ENCODE measurements around the gene GOLGA6C.
"Not testable (repeated sequence)": the region's sequence is repeated elsewhere in the genome, so short reads cannot be mapped to it uniquely, and the experiment has no call there.

Gene GOLGA6C

DNA sequence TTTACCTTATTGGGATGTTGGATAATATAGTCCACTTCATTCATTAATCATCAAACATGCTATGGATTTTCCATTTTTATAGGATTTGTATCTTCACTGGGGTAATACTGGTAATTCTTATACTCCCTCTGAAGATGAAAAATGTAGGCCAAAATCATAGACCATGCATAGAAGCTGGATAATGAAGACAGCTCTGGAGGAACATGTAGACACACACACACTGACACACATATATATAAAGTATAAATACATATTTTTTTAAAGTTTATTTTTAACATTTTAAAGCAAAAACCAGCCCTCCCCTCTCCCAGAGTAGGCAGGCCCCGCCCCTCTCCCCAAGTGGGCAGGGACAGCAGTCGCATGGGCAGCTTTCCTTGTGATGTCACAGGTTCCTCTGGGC lies at the start of gene GOLGA6C:
GOLGA6C (plus strand) TSS at position 301 of the 400 bp plus-strand sequence. CDS start 265 bp downstream, outside the sequence.
- not testable (repeated sequence) for DNase-seq

GRCh38 chr15:75208501-75209288 lies 49.4 kb upstream of the GOLGA6C start:
- no peak for DNase-seq

GRCh38 chr15:75209289-75209676 lies 48.9 kb upstream of the GOLGA6C start:
- DNase-seq, result no peak

DNA sequence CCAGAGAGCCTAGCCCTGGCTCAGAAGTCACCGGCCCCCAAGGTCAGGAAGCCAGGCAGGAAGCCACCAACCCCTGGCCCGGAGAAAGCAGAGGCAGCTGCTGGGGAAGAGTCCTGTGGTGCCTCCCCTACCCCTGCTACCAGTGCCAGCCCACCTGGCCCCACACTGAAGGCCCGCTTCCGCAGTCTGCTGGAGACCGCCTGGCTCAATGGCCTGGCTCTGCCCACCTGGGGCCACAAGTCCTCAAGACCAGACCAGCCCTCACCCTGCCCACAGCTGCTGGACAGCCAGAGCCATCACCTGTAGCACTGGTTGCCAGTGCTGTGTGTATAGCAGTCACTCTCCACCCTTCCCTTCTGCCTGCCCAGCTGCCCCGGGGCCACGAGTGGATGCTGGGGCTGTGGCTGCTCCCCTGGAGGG lies 47.3 kb upstream of the GOLGA6C start:
- DNase-seq, result no peak

DNA sequence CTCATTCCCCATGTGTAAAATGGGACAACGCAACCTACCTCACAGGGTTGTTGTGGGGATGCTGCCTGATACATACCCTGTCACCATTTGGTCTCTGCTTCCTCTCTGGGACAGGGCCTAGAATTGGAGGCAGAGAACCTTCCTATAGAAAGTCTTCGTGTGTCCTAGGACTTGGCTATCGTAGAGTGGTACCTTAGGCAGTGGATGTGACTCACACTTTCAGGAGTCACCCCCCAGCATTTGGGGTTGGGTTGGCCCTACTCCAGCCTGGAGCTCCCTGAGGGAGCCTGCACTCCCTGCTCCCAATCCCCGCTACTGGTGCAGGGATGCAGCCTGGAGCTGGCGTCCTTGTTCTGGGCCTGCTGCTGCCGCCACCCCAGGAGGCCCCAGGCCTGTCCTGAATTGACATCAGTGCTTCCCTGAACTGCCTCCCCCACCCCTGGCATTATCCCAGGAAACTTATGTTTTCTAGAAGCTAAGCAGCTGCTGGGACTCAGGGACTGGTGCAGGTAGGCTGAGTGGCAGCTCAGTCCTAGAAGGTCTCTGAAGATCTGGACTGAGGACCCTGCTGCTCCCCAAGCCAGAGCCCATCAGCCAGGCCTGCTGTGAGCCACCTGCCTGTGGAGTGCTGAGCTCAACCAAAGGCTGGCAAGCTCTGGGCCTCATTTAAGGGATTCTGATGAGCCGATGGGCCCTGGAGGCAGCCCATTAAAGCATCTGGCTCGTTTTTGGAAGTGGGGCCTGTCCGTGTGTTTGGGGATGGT lies 46.5 kb upstream of the GOLGA6C start:
- DNase-seq, result no peak

- no peak for DNase-seq
These were observed 45.8 kb upstream of the GOLGA6C start for GRCh38 chr15:75212200-75212858.

DNA sequence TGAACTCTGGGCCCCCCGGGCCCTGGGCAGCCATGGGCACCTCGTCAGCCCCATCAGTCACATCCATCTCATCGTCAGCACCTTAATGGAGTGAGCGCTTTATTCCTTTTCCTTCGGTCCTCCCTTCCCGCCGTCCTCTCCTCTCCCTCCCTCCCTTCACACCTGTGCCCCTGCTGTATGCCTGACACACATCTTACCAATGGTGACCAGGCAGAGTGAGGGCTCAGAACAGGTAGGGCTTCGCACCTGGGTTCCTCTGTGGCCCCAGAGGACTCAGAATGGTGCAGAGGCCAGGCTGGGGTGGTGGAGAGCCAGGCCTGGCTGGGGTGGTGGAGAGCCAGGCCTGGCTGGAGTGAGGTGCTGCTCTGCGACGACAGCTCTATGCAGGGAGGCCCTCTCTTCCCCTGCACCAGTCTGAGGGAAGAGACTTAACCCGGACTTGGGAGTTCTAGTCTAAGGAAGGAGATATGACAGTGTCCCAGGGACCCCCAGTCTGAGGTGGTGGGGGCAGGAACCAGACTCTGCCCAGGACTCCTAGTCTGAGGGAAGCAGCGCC lies 44.8 kb upstream of the GOLGA6C start:
- DNase-seq, result no peak

DNA sequence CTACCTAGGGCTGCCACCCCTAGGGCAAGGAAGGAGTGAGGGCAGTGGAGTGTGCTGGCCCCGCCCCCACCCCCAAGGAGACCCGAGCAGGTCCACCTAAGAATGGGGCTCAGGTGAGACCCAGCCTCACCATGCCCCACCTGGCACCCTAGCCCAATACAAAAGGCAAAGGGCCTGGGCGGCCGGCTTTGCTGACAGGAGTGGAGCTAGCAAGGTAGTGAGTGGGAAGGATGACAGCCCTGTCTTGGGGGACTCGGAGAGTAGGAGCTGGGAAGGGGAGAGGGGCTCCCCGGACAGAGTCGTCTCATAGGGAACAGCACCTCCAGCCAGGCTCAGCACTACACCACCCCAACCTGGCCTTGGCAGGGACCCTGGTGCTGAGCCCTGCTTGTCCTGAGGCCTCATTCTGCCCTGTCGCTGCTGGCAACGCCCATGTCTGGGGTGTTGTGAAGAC lies 44.3 kb upstream of the GOLGA6C start:
- DNase-seq, result no peak

GRCh38 chr15:75214293-75215096 lies 43.6 kb upstream of the GOLGA6C start:
- no peak for DNase-seq

DNA sequence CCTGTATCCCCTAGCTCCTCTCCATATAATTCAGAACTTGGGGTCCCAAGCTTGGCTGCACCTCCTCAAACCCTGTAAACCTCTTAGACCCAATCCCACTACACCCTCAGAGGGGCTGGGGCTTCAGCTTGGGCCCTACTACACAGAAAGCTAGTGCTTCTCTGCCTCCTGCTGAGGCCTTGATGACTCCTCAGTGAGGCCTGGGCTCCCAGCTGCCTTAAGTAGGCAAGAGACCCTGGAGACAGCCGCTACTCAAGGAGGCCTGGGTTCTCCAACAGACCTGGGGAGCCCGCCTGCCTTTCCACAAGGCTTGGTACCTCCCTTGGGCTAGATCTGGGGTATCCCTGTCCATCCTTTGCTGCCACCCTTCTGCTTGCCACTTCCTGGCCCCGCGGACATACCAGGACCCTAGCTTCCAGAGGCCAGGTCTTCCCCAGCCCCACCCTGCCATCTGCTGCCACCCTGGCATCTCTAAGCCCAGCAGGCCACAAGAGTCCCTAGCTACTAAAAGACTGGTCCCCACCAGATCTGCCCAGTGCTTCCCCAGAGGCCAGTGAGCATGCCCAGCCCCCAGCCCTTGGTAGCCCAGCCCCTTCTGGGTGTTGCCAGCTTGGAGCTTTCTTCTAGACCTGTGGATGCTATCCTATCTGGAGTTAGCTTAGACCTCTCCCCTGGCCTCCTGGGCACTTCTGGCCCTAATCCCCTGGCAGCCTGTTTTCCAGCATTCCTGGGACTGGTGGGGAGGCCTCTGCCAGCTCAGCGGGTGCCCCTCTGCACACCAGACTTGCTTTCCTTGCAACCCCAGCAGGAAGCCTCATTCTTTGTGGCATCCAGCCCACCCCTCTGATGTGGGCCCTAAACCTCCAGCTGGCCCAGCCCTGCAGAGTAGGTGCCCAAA lies 42.8 kb upstream of the GOLGA6C start:
- DNase-seq, result no peak

GRCh38 chr15:75217012-75217411 lies 41.1 kb upstream of the GOLGA6C start:
- no peak for DNase-seq

GRCh38 chr15:75217574-75217973 lies 40.6 kb upstream of the GOLGA6C start:
- not testable (repeated sequence) for DNase-seq

GRCh38 chr15:75219507-75219929 lies 38.6 kb upstream of the GOLGA6C start:
- not testable (repeated sequence) for DNase-seq

GRCh38 chr15:75223688-75224087 lies 34.4 kb upstream of the GOLGA6C start:
- no peak for DNase-seq

- DNase-seq, result no peak
These were observed 33.9 kb upstream of the GOLGA6C start for GRCh38 chr15:75224281-75224680.

DNA sequence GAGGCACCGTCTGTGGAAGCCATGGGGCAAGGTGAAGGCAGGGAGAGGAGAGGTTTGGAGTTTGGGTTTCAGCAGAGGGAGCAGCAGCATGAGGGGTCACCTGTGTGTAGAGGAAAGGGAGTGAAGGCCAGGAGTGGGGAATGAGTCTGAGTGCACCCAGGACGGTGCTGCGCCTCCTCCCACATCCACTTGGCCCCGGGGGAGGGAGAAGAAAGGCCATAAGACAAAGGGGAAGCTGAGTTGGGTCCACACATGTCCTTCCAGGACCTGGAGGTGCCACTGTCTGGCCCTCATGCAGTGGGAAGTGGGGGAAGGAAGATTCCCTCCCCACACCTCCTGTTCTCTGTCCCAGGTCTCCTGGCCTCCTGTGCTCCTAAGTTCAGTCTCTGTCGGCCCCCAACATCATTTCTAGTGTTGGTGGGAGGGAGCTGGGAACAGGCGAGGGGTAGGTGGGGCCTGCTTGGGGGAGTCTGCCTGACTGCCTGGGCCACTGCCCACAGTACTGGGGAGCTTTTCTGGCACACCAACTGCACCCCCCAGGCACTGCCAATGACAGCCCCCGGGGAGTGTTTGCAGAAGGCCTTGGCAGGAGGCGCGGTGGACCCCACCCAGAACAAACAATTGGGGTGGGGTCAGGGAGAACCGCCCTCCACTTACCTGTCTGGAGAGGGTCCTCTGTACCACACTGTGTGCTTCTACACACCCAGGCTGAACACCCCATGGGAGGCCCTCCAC lies 32.9 kb upstream of the GOLGA6C start:
- not testable (repeated sequence) for DNase-seq

GRCh38 chr15:75225951-75226732 lies 32.0 kb upstream of the GOLGA6C start:
- no peak for DNase-seq

GRCh38 chr15:75227112-75227511 lies 31.0 kb upstream of the GOLGA6C start:
- DNase-seq, result not testable (repeated sequence)

DNA sequence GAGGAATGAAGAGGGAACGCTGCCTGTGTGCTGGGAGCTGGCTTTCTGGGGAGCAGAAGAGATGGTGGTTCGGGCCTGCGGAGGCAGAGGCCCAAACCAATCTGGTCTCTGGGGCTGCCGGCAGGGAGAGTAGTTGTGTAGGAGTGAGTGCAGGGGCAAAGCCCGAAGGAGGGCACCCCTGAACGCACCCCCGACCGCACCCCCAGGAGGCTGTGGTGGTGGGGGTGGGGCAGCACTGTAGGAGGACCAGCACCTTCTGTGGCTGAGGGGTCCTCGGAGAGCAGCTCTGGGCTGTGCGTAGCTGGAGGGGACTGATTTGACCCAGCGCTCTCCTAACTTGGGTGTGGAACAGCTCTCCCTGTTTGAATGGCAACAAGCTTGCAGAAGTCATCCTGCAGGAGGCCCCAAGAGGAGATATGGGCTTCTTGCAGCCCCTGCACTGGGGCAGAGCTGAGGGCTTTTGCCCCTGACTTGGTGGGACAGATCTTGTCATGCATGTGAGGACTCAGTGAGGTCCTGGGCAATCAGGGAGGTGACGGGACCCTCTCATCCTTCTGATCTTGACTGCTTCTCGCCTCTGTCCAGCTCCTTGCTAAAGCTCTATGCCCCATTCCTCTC lies 30.4 kb upstream of the GOLGA6C start:
- no peak for DNase-seq
